Osteocyte (in vitro differentiated cells): ENCODE data around the gene WBP1L. TPM values are rescaled to one million over a fixed set of nuclear protein-coding genes. Genes with fewer than 3 reads are reported as not detected.
A peak's percentile ranks its signal among the peaks of the same experiment; 100 is the strongest.

Experiments
- DNase-seq: peaks from one replicate; pipeline ENCODE4 v3.0.0; 2021; ENCODE audit warnings: mixed read lengths; ENCODE audit not compliant: unreplicated experiment; ENCODE audit errors: extremely low spot score
- H3K27ac Mint-ChIP-seq: one replicate; pipeline ENCODE4 v1.8.0; 2021; ENCODE audit warnings: mild to moderate bottlenecking, mixed read lengths; ENCODE audit not compliant: unreplicated experiment
- H3K27me3 Mint-ChIP-seq: one replicate; pipeline ENCODE4 v1.8.0; 2021; ENCODE audit warnings: mixed read lengths; ENCODE audit not compliant: unreplicated experiment
- H3K36me3 Mint-ChIP-seq: one replicate; pipeline ENCODE4 v1.8.0; 2021; ENCODE audit warnings: mixed read lengths; ENCODE audit not compliant: unreplicated experiment
- H3K4me1 Mint-ChIP-seq: one replicate; pipeline ENCODE4 v1.8.0; 2021; ENCODE audit warnings: mixed read lengths; ENCODE audit not compliant: unreplicated experiment
- H3K4me3 Mint-ChIP-seq: one replicate; pipeline ENCODE4 v1.8.0; 2021; ENCODE audit warnings: mild to moderate bottlenecking, moderate library complexity, mixed read lengths; ENCODE audit not compliant: unreplicated experiment
- H3K9me3 Mint-ChIP-seq: one replicate; pipeline ENCODE4 v1.8.0; 2021; ENCODE audit warnings: mixed read lengths; ENCODE audit not compliant: unreplicated experiment
- total RNA-seq: library from RNA; stranded (reverse); gene quantifications from 2 replicates; pipeline ENCODE4 v1.2.1, GENCODE V29; 2021
- TF ChIP-seq, protein P1 (sequence below): fragments of 200-600 bp; sonication (generic); IDR thresholded peaks from 2 replicates; pipeline ENCODE4 v1.5.0; 2021; ENCODE audit warnings: antibody characterized with exemption, mild to moderate bottlenecking, moderate library complexity

WBP1L gene
- total RNA-seq, 1 donor from 2014 or later = 66.7 TPM

DNA sequence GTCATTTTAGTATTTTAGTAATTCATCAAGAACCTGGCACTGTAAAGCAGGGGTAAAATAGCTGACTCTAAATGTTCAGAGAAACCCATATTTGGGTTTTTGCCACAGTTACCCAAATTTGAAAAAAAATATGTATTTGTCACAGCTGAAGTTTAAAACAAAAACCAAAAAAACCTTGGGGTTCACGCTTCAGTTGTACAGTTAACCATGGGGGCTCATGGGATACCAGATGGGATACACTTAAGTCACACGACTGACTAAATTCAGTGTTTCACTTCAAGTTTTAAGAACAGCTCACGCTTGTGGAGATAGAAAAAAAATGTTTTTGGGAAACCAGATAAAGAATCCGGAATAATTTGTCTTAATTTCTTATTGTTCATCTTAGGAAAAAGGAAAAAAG lies 31.7 kb upstream of the WBP1L start:
- H3K9me3 Mint-ChIP-seq = no peaks in the 10 kb centered on the region
- H3K27ac Mint-ChIP-seq = peak overlapping the region; percentile 89
- H3K27me3 Mint-ChIP-seq = no peaks in the 10 kb centered on the region
- TF ChIP-seq, protein P1, sequence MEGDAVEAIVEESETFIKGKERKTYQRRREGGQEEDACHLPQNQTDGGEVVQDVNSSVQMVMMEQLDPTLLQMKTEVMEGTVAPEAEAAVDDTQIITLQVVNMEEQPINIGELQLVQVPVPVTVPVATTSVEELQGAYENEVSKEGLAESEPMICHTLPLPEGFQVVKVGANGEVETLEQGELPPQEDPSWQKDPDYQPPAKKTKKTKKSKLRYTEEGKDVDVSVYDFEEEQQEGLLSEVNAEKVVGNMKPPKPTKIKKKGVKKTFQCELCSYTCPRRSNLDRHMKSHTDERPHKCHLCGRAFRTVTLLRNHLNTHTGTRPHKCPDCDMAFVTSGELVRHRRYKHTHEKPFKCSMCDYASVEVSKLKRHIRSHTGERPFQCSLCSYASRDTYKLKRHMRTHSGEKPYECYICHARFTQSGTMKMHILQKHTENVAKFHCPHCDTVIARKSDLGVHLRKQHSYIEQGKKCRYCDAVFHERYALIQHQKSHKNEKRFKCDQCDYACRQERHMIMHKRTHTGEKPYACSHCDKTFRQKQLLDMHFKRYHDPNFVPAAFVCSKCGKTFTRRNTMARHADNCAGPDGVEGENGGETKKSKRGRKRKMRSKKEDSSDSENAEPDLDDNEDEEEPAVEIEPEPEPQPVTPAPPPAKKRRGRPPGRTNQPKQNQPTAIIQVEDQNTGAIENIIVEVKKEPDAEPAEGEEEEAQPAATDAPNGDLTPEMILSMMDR = no peak
- no peak for DNase-seq
- no peaks in the 10 kb centered on the region for H3K36me3 Mint-ChIP-seq
- H3K4me3 Mint-ChIP-seq = no peak overlapping the region
- peaks cover 48% of the 10 kb centered on the region for H3K4me1 Mint-ChIP-seq

DNA sequence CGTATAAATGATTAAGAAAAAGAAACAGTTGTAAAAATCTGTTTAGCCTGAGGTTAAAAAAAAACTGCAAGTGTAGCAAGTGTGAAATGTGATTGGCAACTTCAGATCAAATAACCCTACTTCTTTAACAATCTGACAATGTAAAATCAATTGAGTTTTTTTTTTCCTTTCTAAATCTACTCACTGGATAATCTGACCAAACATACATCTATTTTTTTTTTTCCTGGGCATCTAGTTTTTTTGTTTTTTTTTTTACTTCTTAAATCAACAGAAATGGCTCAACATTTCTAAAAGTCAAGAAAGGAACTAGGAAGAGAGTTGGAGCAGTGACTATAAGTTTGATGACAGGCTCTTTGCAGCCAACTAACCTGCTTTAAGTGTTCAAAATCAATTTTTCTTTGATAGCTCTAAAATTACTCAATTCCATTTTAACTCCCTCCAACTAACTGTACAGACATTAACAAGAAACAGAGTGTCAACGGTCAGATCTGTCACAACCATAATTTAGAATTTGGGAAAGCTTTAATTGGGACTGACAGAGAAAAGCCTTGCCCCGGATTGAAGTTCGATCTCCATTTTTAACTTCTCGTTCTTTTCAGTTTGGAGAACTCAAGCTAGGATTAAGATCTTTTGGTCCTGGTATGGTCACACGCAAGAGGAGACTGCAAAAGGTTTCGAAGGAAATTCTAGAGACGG lies 30.8 kb upstream of the WBP1L start:
- peak overlapping the region; percentile 85 for H3K4me3 Mint-ChIP-seq
- H3K4me1 Mint-ChIP-seq = peaks cover 47% of the 10 kb centered on the region
- H3K27ac Mint-ChIP-seq = peak overlapping the region; percentile 89
- H3K36me3 Mint-ChIP-seq = no peaks in the 10 kb centered on the region
- H3K9me3 Mint-ChIP-seq = no peaks in the 10 kb centered on the region
- DNase-seq = no peak
- TF ChIP-seq, protein P1 = no peak
- no peaks in the 10 kb centered on the region for H3K27me3 Mint-ChIP-seq

DNA sequence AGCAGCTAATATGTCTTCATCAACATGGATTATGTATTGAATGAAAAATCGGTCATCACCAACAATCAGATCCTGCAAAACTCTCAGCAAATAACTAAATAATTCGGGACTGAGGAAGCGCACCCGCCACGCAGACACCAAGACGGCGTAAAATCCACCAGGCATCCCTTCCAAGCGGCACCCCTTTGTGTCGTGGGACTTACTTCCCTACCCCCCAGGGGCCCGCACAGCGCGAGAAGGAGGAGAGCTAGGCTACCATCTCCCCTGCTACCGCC lies 30.3 kb upstream of the WBP1L start:
- H3K4me1 Mint-ChIP-seq = peaks cover 49% of the 10 kb centered on the region
- TF ChIP-seq, protein P1 = no peak
- H3K9me3 Mint-ChIP-seq = no peaks in the 10 kb centered on the region
- H3K36me3 Mint-ChIP-seq = no peaks in the 10 kb centered on the region
- peak overlapping the region; percentile 85 for H3K4me3 Mint-ChIP-seq
- DNase-seq = no peak
- no peaks in the 10 kb centered on the region for H3K27me3 Mint-ChIP-seq
- peak overlapping the region; percentile 89 for H3K27ac Mint-ChIP-seq

DNA sequence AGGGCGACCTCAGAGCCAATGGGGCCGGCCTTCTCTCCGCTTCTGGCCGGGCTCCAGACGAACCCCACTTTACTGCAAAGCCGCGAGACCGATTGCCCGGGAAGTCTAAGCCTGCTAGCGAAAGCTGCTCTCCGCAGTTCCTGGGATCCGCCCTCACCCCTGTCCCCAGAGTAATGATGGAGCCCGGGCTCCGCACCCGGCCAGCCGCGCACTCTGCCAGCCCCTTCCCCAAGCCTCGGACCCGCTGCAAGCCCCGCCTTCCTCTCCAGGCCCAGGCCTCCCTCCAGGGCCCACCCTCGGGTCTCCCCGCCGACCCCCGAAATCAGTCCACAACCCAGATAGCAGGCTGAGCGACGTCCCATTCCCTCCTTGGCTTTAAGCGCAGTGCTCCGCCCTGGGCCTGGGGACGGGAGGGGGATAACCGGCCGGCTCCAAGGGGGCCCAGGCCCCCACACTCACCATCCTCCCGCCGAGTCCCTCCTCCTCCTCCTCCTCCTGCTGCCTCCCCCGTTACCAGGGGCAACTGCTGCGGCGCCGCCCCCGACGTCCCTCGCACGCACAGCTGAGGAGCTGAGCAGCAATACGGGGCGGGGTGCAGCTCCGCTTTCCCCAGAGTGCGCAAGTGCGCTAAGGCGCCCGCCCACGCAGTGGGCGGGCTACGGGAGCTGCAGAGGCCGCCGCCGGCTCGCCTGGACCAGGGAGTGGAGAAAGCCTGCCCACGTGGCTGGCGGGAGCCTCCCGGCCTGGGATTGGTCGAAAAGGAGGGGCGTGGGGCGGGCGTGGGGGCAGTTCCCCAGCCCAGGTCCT lies 29.7 kb upstream of the WBP1L start, which contains the start of gene ARL3:
TSS of gene ARL3 (minus strand) at position 584 of the 807 bp plus-strand sequence. CDS start at position 462, 122 bp downstream.
- no peaks in the 10 kb centered on the region for H3K27me3 Mint-ChIP-seq
- H3K4me1 Mint-ChIP-seq = peaks cover 52% of the 10 kb centered on the region
- H3K9me3 Mint-ChIP-seq = no peaks in the 10 kb centered on the region
- H3K4me3 Mint-ChIP-seq = peak within 1 kb of the TSS; percentile 85
- H3K27ac Mint-ChIP-seq = peak within 1 kb of the TSS; percentile 89
- peak; percentile 99 for DNase-seq
- no peaks in the 10 kb centered on the region for H3K36me3 Mint-ChIP-seq
- TF ChIP-seq, protein P1 = peak; percentile 56
